ENCODE results near the gene RASGEF1C.

- TF ChIP-seq CTCF (IDR thresholded peaks at IDR 0.05; ENCODE audit: insufficient read depth, low read length): no peak
- TF ChIP-seq REST (IDR thresholded peaks at IDR 0.05; ENCODE audit: insufficient replicate concordance, low read depth): no peak
- TF ChIP-seq POLR2AphosphoS5 (IDR thresholded peaks at IDR 0.05; ENCODE audit: low read depth): no peak
- TF ChIP-seq GABPA (IDR thresholded peaks at IDR 0.05; ENCODE audit: low read depth): no peak
Measured at GRCh38 chr5:180060192-180060591, 148.8 kb downstream of the RASGEF1C start.

All from HL-60 (cell line).